Germinal center (tissue), 1 donor: ENCODE results near the gene LFNG.

Experiments used
- DNase-seq: peaks from one replicate; pipeline ENCODE4 v3.0.0; 2012; ENCODE audit warnings: mixed read lengths, low spot score

LFNG gene

GRCh38 chr7:2517026-2517425 is 2.5 kb upstream of the LFNG start:
- no peak for DNase-seq

- no peak for DNase-seq
These were observed 1.7 kb upstream of the LFNG start for GRCh38 chr7:2517678-2518507.

- DNase-seq, result no peak
These were observed 846 bp upstream of the LFNG start for GRCh38 chr7:2518737-2519118.

DNA sequence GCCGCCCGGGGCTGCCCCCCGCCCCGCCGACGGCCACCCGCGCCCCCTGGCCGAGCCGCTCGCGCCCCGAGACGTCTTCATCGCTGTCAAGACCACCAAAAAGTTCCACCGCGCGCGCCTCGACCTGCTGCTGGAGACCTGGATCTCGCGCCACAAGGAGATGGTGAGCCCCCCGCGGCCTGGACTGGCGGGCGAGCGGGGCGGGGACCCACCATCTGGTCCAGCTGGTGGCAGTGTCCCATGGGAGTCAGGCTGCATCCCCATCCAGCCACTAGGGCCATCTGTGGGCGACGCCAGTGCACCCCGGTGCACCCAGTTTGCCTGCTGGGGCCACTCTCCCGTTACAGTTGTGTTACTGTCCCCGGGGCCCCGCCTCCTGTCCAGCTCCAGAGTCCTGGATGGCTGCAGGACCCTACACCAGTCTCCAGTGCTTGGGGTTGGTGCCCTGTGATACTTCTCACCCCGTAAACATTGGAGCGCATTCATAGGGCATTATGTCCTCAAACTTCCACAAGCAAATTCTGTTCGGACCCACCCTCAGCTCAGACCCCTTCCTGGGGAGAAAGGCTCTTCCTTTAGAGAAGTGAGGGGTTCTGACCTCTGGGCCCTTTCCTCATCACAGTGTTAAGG is 672 bp downstream of the LFNG start:
- peak; percentile 33 for DNase-seq

DNA sequence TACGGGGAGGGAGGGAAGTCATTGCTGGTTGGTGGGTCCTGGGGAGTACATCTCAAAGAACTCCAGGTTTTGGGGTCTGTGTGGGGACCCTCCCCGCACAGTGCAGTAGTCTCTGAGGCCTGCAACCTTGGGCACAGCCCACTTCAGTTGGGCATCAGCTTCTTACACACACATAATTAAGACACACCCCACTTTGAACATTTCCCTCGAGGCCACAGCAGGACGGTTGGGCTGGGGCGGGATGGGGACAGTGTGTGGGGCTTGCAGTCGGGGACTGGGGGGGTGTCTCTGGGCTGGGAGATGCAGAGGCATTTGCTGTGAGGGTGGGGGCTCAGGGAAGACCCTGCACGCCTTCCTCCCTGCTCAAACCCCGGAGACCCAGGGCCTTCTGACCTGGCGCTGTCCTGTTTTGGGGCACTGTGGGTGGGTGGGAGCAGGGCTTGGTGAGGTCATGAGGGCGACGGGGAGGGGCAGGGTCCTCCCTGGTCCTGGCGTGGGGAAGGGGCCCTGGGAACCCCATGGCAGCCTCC is 1.3 kb downstream of the LFNG start:
- no peak for DNase-seq

DNA sequence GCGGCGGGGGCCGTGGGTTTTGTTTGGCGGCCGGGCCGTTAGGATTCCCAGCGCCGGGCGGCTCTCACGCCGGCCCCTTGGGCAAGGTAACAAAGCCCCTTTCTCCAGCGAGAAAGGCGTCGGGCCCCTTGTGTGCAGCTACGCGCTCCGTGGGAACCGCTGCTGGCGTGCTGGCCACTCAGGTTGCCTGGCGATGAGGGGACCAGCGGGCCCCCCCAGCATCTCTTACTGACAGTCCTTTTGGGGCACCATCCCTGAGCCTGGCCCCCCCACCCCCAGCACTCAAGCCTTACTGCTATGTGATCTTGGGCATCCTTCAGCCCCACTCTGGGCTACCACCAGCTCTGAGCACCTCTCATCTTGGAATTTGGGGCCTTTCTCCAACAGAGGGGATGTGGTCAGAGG is 1.8 kb downstream of the LFNG start:
- no peak for DNase-seq

GRCh38 chr7:2521952-2522591 is 2.5 kb downstream of the LFNG start:
- no peak for DNase-seq

- no peak for DNase-seq
These were observed 3.3 kb downstream of the LFNG start for GRCh38 chr7:2522780-2523433.

DNA sequence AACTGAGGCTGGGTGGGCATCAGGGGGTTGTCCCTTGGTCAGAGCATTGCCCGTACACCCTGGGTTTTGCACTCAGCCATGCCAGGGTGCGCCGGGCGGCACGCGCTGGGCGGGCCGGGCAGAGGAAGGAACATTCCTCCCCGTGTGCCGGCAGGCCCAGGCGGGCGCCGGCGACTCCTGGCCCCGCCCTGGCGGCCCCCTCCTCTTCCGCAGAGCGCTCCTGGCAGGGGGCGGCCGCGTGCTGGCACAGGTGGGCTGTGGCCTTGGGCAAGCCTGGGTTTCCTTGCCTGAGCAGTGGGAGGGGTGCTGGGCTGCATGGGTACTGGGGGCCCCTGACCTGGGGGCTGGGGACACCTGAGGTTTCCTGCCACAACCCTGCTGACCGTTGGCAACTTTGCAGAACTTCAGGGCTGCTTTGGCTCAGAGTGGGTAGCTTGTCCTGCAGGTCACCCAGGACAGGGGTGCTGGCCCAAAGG is 3.9 kb downstream of the LFNG start:
- DNase-seq, result no peak

DNA sequence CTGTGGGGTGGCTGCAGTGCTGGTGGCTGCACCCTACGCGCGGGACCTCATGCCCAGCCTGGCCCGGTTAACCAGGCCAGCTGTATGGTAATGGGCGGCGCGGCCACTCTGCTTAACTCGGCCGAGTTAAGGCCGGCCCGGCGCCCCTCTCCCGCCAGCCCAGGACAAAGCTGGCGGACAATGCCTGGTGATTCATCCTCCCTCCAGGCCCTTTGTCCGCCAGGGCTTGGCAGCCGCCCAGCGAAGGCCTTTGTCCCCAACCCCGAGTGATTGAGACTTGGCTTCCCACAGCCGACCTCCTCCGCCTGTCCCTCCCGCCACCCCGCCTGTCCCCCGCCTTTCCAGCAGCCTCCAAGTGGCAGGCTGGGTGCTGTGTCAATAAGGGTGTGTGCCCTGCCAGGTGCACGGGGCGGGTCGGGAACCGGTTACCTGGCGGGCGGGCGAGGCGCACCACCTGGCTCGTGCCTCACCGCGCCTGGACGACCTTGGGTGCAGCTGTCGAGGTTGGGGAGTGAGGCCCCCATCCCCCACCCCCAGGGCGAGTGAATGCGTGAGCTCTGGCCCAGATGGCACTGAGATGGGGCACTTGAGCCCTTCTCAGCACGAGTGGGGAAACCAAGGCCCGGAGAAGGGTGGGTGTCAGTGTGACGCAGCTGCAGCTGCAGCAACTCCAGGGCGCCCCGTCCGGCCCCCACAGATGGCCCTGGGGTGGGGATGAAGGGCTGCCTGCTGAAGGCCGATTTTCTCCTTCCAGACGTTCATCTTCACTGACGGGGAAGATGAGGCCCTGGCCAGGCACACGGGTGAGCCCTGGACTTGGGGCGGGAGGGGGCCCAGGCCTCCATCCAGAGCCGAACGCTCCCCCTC is 4.6 kb downstream of the LFNG start:
- no peak for DNase-seq

GRCh38 chr7:2524808-2525657 is 5.5 kb downstream of the LFNG start:
- no peak for DNase-seq

DNA sequence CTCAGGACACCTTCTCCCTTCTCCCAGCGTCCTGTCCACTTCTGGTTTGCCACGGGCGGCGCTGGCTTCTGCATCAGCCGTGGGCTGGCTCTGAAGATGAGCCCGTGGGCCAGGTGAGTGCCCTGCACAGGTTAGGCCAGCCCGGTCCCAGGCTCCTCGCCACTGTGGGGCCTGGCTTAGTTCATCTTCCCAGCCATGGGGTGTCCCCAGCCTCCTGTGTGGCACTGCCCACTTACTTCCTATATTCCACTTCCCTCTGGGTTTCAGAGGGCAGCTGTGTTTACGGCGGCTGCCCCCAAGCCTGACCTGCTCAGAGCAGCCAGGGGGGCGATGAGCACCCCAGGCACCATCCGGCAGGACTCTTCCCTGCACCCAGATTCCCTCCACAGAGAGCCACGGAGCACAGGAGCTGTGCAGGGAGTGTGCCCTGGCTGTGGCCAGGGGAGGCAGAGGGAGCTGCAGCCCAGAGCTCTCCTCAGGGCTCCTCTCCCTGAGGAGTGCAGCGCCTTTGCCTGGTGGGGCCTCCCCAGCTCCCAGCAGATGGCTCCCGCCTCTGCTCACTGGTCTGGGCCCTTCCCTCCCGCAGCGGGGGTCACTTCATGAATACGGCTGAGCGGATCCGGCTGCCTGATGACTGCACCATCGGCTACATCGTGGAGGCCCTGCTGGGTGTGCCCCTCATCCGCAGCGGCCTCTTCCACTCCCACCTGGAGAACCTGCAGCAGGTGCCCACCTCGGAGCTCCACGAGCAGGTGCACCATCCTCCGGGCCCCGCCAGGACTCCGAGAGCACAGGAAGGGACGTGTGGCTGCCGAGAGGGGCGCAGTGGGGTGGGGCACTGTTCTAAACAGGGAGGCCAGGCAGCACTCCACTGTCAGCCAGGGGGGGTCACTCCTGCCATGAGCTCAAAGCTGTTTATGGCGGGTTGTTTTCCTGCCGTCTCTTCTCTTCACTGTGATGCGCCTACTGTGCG is 6.4 kb downstream of the LFNG start:
- DNase-seq, result no peak

- DNase-seq, result no peak
These were observed 7.3 kb downstream of the LFNG start for GRCh38 chr7:2526659-2527504.

GRCh38 chr7:2527505-2528467 is 8.2 kb downstream of the LFNG start:
- no peak for DNase-seq

GRCh38 chr7:2528481-2529095 is 9.0 kb downstream of the LFNG start:
- DNase-seq, result no peak
